OCI-M2 (cell line): ENCODE data around the gene POU3F4.

ENCODE experiments used
- DNase-seq: peaks from one replicate; lab custom pipeline; 2025; ENCODE audit not compliant: unreplicated experiment; lab: John Stamatoyannopoulos, UW

Gene POU3F4

GRCh38 chrX:83508006-83508405 lies at the start of gene POU3F4:
TSS of gene POU3F4 (plus strand) at chrX:83508290. CDS start at chrX:83508325, 35 bp downstream.
- no peak for DNase-seq

GRCh38 chrX:83469551-83469950 lies 38.5 kb upstream of the POU3F4 start:
- no peak for DNase-seq

GRCh38 chrX:83495898-83496297 lies 12.2 kb upstream of the POU3F4 start:
- DNase-seq = no peak

DNA sequence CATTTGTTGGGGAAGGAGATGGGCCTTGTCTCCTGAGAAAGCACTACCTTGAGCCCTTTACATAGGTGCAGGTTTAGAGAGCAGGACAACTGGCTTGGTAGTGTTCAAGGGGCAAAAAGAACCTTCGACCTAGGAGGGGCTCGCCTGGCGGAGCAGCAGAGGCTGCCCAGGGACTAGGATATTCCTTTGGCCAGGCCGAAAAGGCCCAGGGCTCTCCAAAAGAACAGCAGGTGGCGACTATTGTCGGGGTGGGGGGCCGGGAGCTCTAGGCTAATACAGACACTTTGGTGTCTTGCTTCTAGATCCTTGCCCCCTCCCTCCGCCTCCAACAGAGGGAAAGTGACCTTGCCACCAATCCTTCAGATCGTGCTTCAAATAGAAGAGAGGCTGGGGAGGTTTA lies 7.1 kb upstream of the POU3F4 start:
- DNase-seq = no peak

DNA sequence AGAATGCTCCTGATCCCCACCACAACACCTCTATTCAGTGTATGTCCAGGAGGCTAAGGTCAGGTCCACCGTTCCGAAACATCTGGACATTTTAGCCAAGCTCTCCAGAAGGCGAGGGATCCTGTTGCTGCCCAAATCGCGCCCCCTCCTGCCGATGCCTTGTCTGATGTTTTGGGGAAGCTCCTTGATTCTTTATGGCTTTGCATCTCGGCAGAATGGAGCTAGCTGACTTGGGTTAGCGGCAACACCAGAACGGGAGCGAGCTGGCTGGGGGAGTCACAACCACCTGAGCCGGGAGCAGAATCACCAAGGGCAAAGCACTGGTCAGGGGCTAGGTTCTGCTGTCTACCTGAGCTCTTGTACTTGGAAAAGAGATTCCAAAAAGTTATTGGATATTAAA lies 6.6 kb upstream of the POU3F4 start:
- no peak for DNase-seq

- DNase-seq = no peak
These were observed 3.2 kb upstream of the POU3F4 start for GRCh38 chrX:83504721-83505479.

- DNase-seq = no peak
These were observed 600 bp downstream of the POU3F4 start for GRCh38 chrX:83508526-83509253.

DNA sequence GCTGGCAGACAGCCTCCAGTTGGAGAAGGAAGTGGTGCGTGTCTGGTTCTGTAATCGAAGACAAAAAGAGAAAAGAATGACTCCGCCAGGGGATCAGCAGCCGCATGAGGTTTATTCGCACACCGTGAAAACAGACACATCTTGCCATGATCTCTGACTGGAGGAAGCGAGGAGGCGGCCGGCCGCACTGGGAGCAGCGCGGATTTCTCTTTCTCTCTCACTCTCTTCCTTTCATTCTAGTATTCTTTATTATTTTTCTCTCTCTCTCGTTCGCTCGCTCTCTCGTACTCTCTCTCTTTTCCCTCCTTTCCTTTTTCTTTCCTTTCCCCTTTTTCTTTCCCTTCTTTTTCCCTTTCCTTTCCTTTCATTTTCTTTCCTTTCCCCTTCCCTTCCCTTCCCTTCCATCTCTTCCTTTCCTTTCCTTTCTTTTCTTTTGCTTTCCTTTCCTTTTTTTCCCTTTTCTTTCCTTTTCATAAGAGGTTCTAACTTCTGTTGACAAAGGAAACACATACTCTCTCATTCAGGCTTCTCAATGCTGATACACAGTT lies 1.2 kb downstream of the POU3F4 start:
- DNase-seq = no peak

DNA sequence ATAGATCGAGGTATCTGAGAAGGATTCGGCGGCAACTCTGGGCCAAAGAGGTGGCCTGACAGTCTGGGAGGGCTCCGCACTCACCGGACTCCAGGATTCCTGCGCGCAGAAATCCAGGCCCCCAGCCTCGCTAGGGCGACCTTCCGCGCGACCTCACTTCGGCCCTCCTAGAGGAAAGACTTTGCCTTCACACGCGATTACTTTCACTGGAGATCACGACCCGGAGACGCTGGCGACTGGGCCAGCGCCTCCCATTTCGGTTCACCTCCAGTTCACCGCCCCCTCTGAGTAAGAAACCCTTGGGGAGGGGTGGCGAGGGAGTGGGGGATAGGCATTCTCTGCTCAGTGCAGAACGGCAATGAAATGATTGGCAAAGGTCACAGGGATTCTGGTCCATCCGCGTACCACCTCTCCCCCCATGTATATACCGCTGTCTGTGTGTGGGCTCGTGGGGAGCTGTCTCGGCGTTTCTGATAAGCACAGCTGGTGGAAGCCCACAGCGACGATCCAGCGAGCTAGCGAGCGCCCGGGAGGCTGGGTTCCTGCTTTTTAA lies 2.5 kb downstream of the POU3F4 start:
- DNase-seq = no peak

GRCh38 chrX:83511208-83511607 lies 3.1 kb downstream of the POU3F4 start:
- DNase-seq = no peak

GRCh38 chrX:83512111-83512510 lies 4.0 kb downstream of the POU3F4 start:
- no peak for DNase-seq

- DNase-seq = no peak
These were observed 8.5 kb downstream of the POU3F4 start for GRCh38 chrX:83516597-83516996.

DNA sequence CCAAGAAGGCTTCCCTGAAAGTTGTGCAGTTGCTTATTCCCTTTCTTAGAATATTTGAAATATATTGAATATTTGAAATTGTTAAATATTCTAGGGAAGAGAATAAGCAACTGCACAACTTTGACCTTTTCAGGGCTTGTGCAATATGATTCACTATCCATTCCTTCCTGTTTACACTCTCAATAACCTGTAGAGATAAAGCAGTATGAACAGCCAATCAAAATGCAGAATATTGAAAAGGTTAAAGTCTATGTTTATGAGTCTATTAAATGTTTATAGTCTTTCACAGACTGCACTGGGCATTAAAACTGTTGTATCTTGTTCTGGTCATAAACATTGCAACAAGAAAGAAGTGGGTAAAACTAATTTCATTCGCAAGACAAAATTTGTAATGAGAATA lies 13.8 kb downstream of the POU3F4 start:
- no peak for DNase-seq

DNA sequence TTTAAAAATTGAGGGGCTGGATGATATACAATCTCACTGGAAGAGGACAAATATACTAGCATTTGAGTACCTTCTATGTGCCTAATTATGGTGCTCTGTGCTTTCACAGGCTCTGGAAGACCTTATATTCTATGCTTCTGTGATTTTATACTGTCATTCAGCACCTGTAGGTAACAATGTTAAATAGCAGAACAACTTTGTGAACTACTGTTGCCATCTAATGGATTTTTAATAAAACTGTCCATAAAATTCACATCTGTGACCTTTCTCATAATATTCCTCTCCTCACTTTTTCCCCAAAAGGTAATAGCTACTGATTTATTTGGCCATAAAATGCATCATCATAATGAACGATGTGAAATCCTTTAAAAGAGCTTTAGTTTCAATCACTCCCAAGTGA lies 21.9 kb downstream of the POU3F4 start:
- no peak for DNase-seq

- no peak for DNase-seq
These were observed 27.5 kb downstream of the POU3F4 start for GRCh38 chrX:83535417-83536196.
